HG03175 (cell line): Measurements from ENCODE around the gene THSD4.

Experiments
- ATAC-seq: cut with Tn5 transposase; IDR thresholded peaks from one replicate; pipeline ENCODE4 v1.9.1; 2021; ENCODE audit warnings: mild to moderate bottlenecking, moderate library complexity; ENCODE audit not compliant: unreplicated experiment

THSD4 gene

GRCh38 chr15:71810256-71811035, 695.2 kb downstream of the THSD4 start, which contains the start of gene NR2E3:
Gene NR2E3, plus strand, starts transcription at chr15:71810554. Its CDS starts 190 bp downstream, at chr15:71810744.
- no peak for ATAC-seq

- ATAC-seq = no peak
These were observed 695.9 kb downstream of the THSD4 start for GRCh38 chr15:71811036-71811736.

- ATAC-seq = no peak
These were observed 696.8 kb downstream of the THSD4 start for GRCh38 chr15:71811752-71812735.

GRCh38 chr15:71812966-71813722, 697.9 kb downstream of the THSD4 start:
- ATAC-seq = no peak

GRCh38 chr15:71813723-71814470, 698.6 kb downstream of the THSD4 start:
- no peak for ATAC-seq

- ATAC-seq = no peak
These were observed 700.0 kb downstream of the THSD4 start for GRCh38 chr15:71815301-71815700.

GRCh38 chr15:71817351-71817750, 702.1 kb downstream of the THSD4 start:
- no peak for ATAC-seq

GRCh38 chr15:71820127-71820526, 704.9 kb downstream of the THSD4 start:
- ATAC-seq = no peak

GRCh38 chr15:71821547-71822129, 706.4 kb downstream of the THSD4 start:
- ATAC-seq = no peak

GRCh38 chr15:71822890-71823630, 707.8 kb downstream of the THSD4 start:
- no peak for ATAC-seq

GRCh38 chr15:71823801-71824200, 708.5 kb downstream of the THSD4 start:
- no peak for ATAC-seq

GRCh38 chr15:71825021-71825730, 709.9 kb downstream of the THSD4 start:
- no peak for ATAC-seq

- no peak for ATAC-seq
These were observed 710.9 kb downstream of the THSD4 start for GRCh38 chr15:71826196-71826595.

GRCh38 chr15:71830981-71831380, 715.7 kb downstream of the THSD4 start:
- no peak for ATAC-seq
